ENCODE measurements around the gene TMEM184B.
"Not testable (repeated sequence)": the region's sequence is repeated elsewhere in the genome, so short reads cannot be mapped to it uniquely, and the experiment has no call there.

DNA sequence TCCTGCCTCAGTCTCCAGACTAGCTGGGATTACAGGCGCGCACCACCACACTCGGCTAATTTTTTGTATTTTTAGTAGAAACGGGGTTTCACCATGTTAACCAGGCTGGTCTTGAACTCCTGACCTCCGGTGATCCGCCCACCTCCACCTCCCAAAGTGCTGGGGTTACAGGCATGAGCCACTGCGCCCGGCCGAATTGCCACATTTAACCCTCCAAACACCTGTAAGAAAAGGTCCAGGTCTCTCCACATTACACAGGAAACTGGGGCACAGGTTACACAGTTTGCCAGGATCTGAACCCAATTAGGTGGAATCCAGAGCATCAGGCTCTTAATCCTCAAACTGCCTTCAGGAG lies 95.3 kb downstream of the TMEM184B start:
- TF ChIP-seq, protein P1, sequence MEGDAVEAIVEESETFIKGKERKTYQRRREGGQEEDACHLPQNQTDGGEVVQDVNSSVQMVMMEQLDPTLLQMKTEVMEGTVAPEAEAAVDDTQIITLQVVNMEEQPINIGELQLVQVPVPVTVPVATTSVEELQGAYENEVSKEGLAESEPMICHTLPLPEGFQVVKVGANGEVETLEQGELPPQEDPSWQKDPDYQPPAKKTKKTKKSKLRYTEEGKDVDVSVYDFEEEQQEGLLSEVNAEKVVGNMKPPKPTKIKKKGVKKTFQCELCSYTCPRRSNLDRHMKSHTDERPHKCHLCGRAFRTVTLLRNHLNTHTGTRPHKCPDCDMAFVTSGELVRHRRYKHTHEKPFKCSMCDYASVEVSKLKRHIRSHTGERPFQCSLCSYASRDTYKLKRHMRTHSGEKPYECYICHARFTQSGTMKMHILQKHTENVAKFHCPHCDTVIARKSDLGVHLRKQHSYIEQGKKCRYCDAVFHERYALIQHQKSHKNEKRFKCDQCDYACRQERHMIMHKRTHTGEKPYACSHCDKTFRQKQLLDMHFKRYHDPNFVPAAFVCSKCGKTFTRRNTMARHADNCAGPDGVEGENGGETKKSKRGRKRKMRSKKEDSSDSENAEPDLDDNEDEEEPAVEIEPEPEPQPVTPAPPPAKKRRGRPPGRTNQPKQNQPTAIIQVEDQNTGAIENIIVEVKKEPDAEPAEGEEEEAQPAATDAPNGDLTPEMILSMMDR (IDR thresholded peaks at IDR 0.05): not testable (repeated sequence)
- TF ChIP-seq EZH2 (IDR thresholded peaks at IDR 0.05; ENCODE audit: borderline replicate concordance, insufficient read depth, low read depth, low read length, poor library complexity, severe bottlenecking): not testable (repeated sequence)
